C4-2B (cell line): ENCODE results near the gene SIM2.

Experiments
- ZFX ChIP-seq: fragments of 450-650 bp; IDR thresholded peaks from 2 replicates; pipeline ENCODE4 v1.6.1; 2017
- TF ChIP-seq, protein P1 (sequence below): fragments of 450-650 bp; conservative IDR thresholded peaks from 2 replicates; pipeline ENCODE4 v1.5.1; 2017; ENCODE audit warnings: mild to moderate bottlenecking

DNA sequence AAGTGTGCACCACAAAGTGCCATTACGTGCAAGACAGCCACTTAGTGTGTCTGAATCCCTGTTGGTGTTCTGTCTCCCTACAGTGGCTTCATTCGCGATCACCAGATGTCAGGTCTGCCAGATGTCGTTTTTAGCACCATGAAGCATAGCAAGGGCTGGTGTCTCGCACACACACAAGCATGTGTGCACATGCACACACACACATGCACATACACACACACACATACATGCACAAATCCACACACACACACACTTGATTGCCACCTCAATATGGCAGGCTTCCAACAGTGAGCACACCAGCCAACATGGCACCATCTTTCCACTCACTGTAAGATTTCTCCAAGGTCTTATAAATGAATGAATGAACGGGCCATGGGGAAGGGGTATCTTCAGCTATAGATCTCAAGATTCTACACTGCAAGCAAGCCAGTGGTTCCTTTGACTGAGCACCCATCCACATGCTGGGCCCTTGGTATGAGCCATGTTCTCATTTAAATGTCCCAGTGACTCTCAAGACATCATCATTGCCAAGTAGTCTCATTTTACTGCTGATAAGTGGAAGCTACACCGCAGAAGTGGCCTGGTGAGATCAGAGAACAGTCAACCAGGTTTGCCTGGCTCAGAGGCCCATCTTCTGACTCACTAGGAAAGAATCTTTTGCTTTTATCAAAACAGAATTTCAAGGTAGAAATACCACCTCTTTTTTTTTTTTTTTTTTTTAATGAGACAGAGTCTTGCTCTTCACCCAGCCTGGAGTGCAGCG lies 84.9 kb downstream of the SIM2 start:
- TF ChIP-seq, protein P1, sequence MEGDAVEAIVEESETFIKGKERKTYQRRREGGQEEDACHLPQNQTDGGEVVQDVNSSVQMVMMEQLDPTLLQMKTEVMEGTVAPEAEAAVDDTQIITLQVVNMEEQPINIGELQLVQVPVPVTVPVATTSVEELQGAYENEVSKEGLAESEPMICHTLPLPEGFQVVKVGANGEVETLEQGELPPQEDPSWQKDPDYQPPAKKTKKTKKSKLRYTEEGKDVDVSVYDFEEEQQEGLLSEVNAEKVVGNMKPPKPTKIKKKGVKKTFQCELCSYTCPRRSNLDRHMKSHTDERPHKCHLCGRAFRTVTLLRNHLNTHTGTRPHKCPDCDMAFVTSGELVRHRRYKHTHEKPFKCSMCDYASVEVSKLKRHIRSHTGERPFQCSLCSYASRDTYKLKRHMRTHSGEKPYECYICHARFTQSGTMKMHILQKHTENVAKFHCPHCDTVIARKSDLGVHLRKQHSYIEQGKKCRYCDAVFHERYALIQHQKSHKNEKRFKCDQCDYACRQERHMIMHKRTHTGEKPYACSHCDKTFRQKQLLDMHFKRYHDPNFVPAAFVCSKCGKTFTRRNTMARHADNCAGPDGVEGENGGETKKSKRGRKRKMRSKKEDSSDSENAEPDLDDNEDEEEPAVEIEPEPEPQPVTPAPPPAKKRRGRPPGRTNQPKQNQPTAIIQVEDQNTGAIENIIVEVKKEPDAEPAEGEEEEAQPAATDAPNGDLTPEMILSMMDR, result no peak
- no peak for TF ChIP-seq ZFX
